PC-9 (cell line): Measurements from ENCODE around the gene ADAMTSL3. TPM values are rescaled to one million over a fixed set of nuclear protein-coding genes. Genes with fewer than 3 reads are reported as not detected.

Experiments
- BruUV-seq: library from RNA; stranded (reverse); fragments of 400-500 nt; replicated peaks from 2 replicates; lab custom pipeline; 2021; lab: Mats Ljungman, UMichigan
- CTCF ChIA-PET: fragments of 300-600 bp; sonication (Branson Sonifier 250); formaldehyde crosslinking; loops from one replicate; lab custom pipeline; 2022; ENCODE audit warnings: antibody characterized with exemption; lab: Charles Lee
- POLR2A ChIA-PET: fragments of 300-600 bp; sonication (Branson Sonifier 250); formaldehyde crosslinking; loops from one replicate; lab custom pipeline; 2022; ENCODE audit warnings: antibody characterized with exemption; ENCODE audit not compliant: unreplicated experiment; lab: Charles Lee
- DNase-seq, 2 experiments: peaks; one replicate each; pipeline versions ENCODE4 v3.0.0 to v3.0.0-alpha.2; 2015 to 2022; ENCODE audit warnings: mixed read lengths in 1 of 2
- H2AFZ ChIP-seq: fragments of 200-600 bp; sonication (generic); 2 replicates; pipeline ENCODE4 v1.8.1; 2017; ENCODE audit warnings: antibody characterized with exemption
- H3F3A ChIP-seq: fragments of 200-600 bp; sonication (generic); 2 replicates; pipeline ENCODE4 v1.8.1; 2017; ENCODE audit warnings: antibody characterized with exemption, mild to moderate bottlenecking, low read depth; ENCODE audit not compliant: insufficient read depth
- H3K27ac ChIP-seq: fragments of 200-600 bp; sonication (generic); 2 replicates; pipeline ENCODE4 v1.6.1; 2016; ENCODE audit warnings: mixed run types
- H3K27me3 ChIP-seq: fragments of 200-600 bp; sonication (generic); 2 replicates; pipeline ENCODE4 v1.6.1; 2016; ENCODE audit warnings: low read depth, mixed run types; ENCODE audit not compliant: insufficient read depth
- H3K36me3 ChIP-seq: fragments of 200-600 bp; sonication (generic); 2 replicates; pipeline ENCODE4 v1.6.1; 2016; ENCODE audit warnings: low read depth, mixed run types
- H3K4me1 ChIP-seq: fragments of 200-600 bp; sonication (generic); replicated peaks from 2 replicates; pipeline ENCODE4 v1.6.1; 2016; ENCODE audit warnings: mixed run types; ENCODE audit not compliant: insufficient read depth
- H3K4me2 ChIP-seq: fragments of 200-600 bp; sonication (generic); 2 replicates; pipeline ENCODE4 v1.6.1; 2017; ENCODE audit warnings: mixed run types
- H3K4me3 ChIP-seq: fragments of 200-600 bp; sonication (generic); 2 replicates; pipeline ENCODE4 v1.6.1; 2016; ENCODE audit warnings: mixed run types
- H3K79me2 ChIP-seq: fragments of 200-600 bp; sonication (generic); 2 replicates; pipeline ENCODE4 v1.6.1; 2017; ENCODE audit warnings: low read depth, mixed run types
- H3K9me2 ChIP-seq: fragments of 200-600 bp; sonication (generic); 2 replicates; pipeline ENCODE4 v1.8.1; 2017; ENCODE audit warnings: mild to moderate bottlenecking; ENCODE audit not compliant: insufficient read depth
- H3K9me3 ChIP-seq: fragments of 200-600 bp; sonication (generic); 2 replicates; pipeline ENCODE4 v1.8.1; 2016; ENCODE audit warnings: low read depth; ENCODE audit not compliant: insufficient read depth
- H4K20me1 ChIP-seq: fragments of 200-600 bp; sonication (generic); 2 replicates; pipeline ENCODE4 v1.8.1; 2017; ENCODE audit not compliant: insufficient read depth
- CTCF ChIP-seq: fragments of 200-600 bp; sonication (generic); conservative IDR thresholded peaks from 2 replicates; pipeline ENCODE4 v1.6.1; 2017; ENCODE audit warnings: mixed run types, antibody characterized with exemption, mild to moderate bottlenecking, moderate library complexity
- EZH2 ChIP-seq: fragments of 200-600 bp; sonication (generic); IDR thresholded peaks from 2 replicates; pipeline ENCODE4 v1.8.0; 2017; ENCODE audit warnings: antibody characterized with exemption, low read depth
- intact Hi-C: fragments of 100-400 bp; cut with micrococcal nuclease; formaldehyde crosslinking; loops from one replicate; pipeline ENCODE4 v1.10.0; 2022; ENCODE audit not compliant: unreplicated experiment
- total RNA-seq: library from RNA; stranded (reverse); gene quantifications from 2 replicates; pipeline ENCODE4 v1.2.3, GENCODE V29; 2021

Gene ADAMTSL3
- total RNA-seq, 1 experiment from 2014 or later, result 5.0 TPM

DNA sequence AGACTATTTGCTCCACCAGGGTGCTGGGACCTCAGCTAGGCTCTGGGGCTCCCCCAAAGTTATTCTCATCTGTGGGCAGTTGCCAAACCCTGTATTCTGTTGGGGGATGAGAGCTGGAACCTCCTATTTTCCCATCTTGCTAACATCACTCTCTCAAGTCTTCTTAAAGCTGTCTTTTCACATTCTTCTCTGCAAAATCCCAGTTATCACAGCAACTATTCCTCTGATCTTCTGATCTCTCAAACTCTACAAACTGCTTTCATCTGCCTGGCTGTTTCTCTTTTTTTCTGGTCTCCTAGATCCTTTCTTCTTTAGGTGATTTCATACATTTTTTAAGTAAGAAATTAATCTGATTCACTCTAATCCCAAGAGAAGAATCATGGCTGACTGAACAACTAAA, 10.7 kb upstream of the ADAMTSL3 start:
- H2AFZ ChIP-seq, result no peak overlapping the region
- intact Hi-C loops, result no loop called here
- no peaks in the 10 kb centered on the region for H3F3A ChIP-seq
- no peaks in the 10 kb centered on the region for H3K36me3 ChIP-seq
- BruUV-seq, result no TSS peak
- peaks cover 6% of the 10 kb centered on the region; the same call in 1 of the 2 replicates for H3K27me3 ChIP-seq
- no peak overlapping the region for H3K4me2 ChIP-seq
- H3K9me2 ChIP-seq, result no peaks in the 10 kb centered on the region
- DNase-seq, result no peak
- CTCF ChIA-PET, result no interaction called here
- no peaks in the 10 kb centered on the region for H3K79me2 ChIP-seq
- POLR2A ChIA-PET, result no interaction called here
- H4K20me1 ChIP-seq, result no peaks in the 10 kb centered on the region
- H3K27ac ChIP-seq, result no peak overlapping the region
- no peaks in the 10 kb centered on the region for H3K9me3 ChIP-seq
- no peaks in the 10 kb centered on the region for H3K4me1 ChIP-seq
- no peak overlapping the region for H3K4me3 ChIP-seq
- no peak for TF ChIP-seq EZH2
- no peak for TF ChIP-seq CTCF

- Histone ChIP-seq H3K36me3 (no peaks in the 10 kb centered on the region), H3K27me3 (peaks cover 9% of the 10 kb centered on the region; the same call in 1 of the 2 replicates), H3K4me2 (no peak overlapping the region), H4K20me1 (no peaks in the 10 kb centered on the region), H3K79me2 (no peaks in the 10 kb centered on the region), H3K9me3 (no peaks in the 10 kb centered on the region), H3K27ac (no peak overlapping the region), H3K4me1 (no peaks in the 10 kb centered on the region), H2AFZ (no peak overlapping the region), H3K4me3 (no peak overlapping the region), H3F3A (no peaks in the 10 kb centered on the region), H3K9me2 (no peaks in the 10 kb centered on the region)
- intact Hi-C loops, result no loop called here
- no peak for DNase-seq
- BruUV-seq, result no TSS peak
- no peak for TF ChIP-seq CTCF
- no peak for TF ChIP-seq EZH2
- ChIA-PET CTCF (interaction anchor here (0.6 kb wide), 1 partner anchor 1771 kb away, joined by 3 read pairs; no protein-coding TSS in a partner anchor), POLR2A (no interaction called here)
These were observed 9.5 kb upstream of the ADAMTSL3 start for GRCh38 chr15:83644439-83644838.

DNA sequence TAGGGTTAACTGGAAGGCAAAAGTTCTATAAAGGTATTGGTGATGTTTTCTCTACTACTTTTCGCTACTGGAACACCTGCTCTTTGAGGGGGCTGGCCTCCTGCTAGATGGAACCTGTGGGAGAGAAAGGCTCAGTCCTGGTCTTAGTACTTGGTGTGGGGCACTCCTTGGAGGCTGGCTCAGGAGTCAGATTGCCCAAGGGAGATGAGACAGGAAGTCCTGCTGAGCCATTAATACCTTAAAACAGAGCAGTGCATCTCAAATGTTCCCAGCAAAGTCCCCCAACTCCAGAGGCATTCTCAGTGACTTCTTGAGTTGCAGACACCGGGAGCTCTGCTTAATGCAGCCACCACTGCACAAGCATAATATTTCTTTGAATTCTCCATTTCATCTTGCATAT, 3.1 kb upstream of the ADAMTSL3 start:
- Histone ChIP-seq H2AFZ (no peak overlapping the region), H3K4me1 (no peaks in the 10 kb centered on the region), H3K9me2 (no peaks in the 10 kb centered on the region), H4K20me1 (no peaks in the 10 kb centered on the region), H3K27me3 (peaks cover 9% of the 10 kb centered on the region; the same call in 1 of the 2 replicates), H3K9me3 (no peaks in the 10 kb centered on the region), H3K4me3 (no peak overlapping the region), H3K79me2 (no peaks in the 10 kb centered on the region), H3K4me2 (no peak overlapping the region), H3K36me3 (no peaks in the 10 kb centered on the region), H3F3A (no peaks in the 10 kb centered on the region), H3K27ac (no peak overlapping the region)
- no TSS peak for BruUV-seq
- ChIA-PET CTCF (no interaction called here), POLR2A (no interaction called here)
- intact Hi-C loops, result loop anchor here (10.0 kb wide), 1 partner anchor 94 kb away; no protein-coding TSS in a partner anchor
- TF ChIP-seq EZH2 (no peak), CTCF (no peak)
- no peak for DNase-seq
